ENCODE data around the gene SLC6A7.

DNA sequence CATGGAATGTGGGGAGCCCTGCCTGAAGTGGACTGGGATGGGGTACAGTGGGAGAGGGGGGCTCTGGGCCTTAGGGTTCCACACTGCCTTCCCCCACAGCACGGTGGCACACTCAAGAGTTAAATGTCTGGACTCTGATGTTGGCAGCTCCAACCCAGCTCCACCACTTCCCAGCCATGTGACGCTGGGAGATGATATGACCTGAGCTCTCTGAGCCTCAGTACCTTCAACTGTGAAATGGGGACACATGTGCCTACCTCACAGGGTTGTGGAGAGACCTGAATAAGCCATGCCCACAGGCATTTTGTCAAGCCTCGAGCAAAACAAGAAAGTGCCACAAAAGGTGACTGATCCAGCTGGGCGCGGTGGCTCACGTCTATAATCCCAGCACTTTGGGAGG lies 30.8 kb upstream of the SLC6A7 start:
- no peak for TF ChIP-seq GATA2 (IDR thresholded peaks at IDR 0.05; ENCODE audit: low read depth, low read length)
- TF ChIP-seq GATA3 (IDR thresholded peaks at IDR 0.05; ENCODE audit: low read depth, low read length), result no peak
